PFSK-1 (cell line): ENCODE data around the gene MDC1.

ENCODE experiments used
- FOXP2 ChIP-seq: optimal IDR thresholded peaks from 2 replicates; pipeline ENCODE3; 2011; ENCODE audit warnings: borderline replicate concordance, control low read depth, inconsistent platforms; ENCODE audit not compliant: insufficient read depth; ENCODE audit errors: extremely low read length, extremely low read depth
- POLR2AphosphoS5 ChIP-seq: IDR thresholded peaks from 2 replicates; pipeline ENCODE4 v1.6.1; 2012; ENCODE audit warnings: low read depth, mild to moderate bottlenecking, control low read depth, low read length, moderate library complexity
- SIN3A ChIP-seq: IDR thresholded peaks from 2 replicates; pipeline ENCODE4 v1.6.1; 2012; ENCODE audit warnings: mild to moderate bottlenecking, low read length, moderate library complexity, borderline replicate concordance; ENCODE audit not compliant: insufficient read depth
- TAF1 ChIP-seq: IDR thresholded peaks from 2 replicates; pipeline ENCODE4 v1.6.1; 2012; ENCODE audit warnings: low read length, control low read depth, borderline replicate concordance; ENCODE audit not compliant: insufficient read depth
- TF ChIP-seq, protein P1 (sequence below), 2 experiments: IDR thresholded peaks; 2 replicates each; pipeline versions ENCODE4 v1.6.1 to v1.8.0; 2011 to 2012; ENCODE audit warnings: low read depth in 2 of 2, low read length in 2 of 2, control low read depth in 1 of 2, inconsistent platforms in 1 of 2, mild to moderate bottlenecking in 1 of 2, moderate library complexity in 1 of 2; ENCODE audit not compliant: insufficient read depth in 1 of 2

The MDC1 gene

GRCh38 chr6:30720738-30721197 is 3.7 kb upstream of the MDC1 start:
- TF ChIP-seq TAF1 (no peak), POLR2AphosphoS5 (no peak), SIN3A (no peak), FOXP2 (no peak)
- TF ChIP-seq, protein P1, sequence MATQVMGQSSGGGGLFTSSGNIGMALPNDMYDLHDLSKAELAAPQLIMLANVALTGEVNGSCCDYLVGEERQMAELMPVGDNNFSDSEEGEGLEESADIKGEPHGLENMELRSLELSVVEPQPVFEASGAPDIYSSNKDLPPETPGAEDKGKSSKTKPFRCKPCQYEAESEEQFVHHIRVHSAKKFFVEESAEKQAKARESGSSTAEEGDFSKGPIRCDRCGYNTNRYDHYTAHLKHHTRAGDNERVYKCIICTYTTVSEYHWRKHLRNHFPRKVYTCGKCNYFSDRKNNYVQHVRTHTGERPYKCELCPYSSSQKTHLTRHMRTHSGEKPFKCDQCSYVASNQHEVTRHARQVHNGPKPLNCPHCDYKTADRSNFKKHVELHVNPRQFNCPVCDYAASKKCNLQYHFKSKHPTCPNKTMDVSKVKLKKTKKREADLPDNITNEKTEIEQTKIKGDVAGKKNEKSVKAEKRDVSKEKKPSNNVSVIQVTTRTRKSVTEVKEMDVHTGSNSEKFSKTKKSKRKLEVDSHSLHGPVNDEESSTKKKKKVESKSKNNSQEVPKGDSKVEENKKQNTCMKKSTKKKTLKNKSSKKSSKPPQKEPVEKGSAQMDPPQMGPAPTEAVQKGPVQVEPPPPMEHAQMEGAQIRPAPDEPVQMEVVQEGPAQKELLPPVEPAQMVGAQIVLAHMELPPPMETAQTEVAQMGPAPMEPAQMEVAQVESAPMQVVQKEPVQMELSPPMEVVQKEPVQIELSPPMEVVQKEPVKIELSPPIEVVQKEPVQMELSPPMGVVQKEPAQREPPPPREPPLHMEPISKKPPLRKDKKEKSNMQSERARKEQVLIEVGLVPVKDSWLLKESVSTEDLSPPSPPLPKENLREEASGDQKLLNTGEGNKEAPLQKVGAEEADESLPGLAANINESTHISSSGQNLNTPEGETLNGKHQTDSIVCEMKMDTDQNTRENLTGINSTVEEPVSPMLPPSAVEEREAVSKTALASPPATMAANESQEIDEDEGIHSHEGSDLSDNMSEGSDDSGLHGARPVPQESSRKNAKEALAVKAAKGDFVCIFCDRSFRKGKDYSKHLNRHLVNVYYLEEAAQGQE (IDR thresholded peaks at IDR 0.05; ENCODE audit: insufficient read depth in 1 of 2, low read depth in 2 of 2, low read length in 2 of 2) = no peak

- TF ChIP-seq FOXP2 (no peak), TAF1 (peak; percentile 99), POLR2AphosphoS5 (peak; percentile 99), SIN3A (peak; percentile 63; the same call in 1 of the 2 replicates)
- TF ChIP-seq, protein P1 (IDR thresholded peaks at IDR 0.05; ENCODE audit: insufficient read depth in 1 of 2, low read depth in 2 of 2, low read length in 2 of 2) = peak; percentile 20 to 80; a peak in 2 of 4 replicates
These were observed 3.0 kb upstream of the MDC1 start, which contains the start of gene TUBB for GRCh38 chr6:30719791-30720737. TUBB (plus strand) TSS chr6:30720352; CDS start chr6:30720507, 155 bp downstream.

DNA sequence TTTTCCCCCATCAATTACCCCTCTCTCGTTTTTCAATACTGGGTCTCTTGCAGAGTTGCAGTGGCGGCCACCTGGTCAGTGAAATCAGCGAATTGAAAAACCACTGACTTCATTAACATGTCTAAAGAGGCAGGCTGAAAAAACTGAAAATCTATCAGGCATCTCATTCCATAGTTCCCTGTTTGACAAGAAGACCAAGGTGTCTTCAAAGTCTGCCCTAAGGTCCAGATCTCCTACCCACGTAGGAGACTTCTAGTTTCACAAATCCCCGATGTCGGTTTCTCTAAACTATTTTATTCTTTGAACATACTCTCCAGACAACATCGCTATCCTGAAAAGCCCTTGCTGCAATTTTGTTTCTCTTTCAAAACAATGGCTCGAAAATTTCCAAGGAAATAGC is 2.3 kb upstream of the MDC1 start:
- TF ChIP-seq TAF1 (no peak), POLR2AphosphoS5 (no peak), FOXP2 (no peak), SIN3A (no peak)
- TF ChIP-seq, protein P1 (IDR thresholded peaks at IDR 0.05; ENCODE audit: insufficient read depth in 1 of 2, low read depth in 2 of 2, low read length in 2 of 2) = no peak

GRCh38 chr6:30717845-30718720 is 1.0 kb upstream of the MDC1 start:
- TF ChIP-seq POLR2AphosphoS5 = peak; percentile 2; the same call in 1 of the 2 replicates

DNA sequence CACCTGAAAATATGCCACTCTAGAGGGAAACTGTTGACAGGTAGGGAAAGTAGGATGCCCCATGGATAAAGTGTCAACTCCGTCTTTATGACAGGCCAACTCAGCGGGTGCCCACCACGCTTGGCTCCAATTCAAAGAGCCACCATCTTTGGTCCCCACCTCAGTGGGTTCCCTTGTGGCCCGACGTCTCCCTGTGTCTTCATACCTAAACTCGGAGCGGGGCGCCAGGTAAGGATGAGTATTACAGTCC is 277 bp downstream of the MDC1 start:
- TF ChIP-seq SIN3A (no peak), TAF1 (no peak), FOXP2 (no peak), POLR2AphosphoS5 (no peak)
- TF ChIP-seq, protein P1 (IDR thresholded peaks at IDR 0.05; ENCODE audit: insufficient read depth in 1 of 2, low read depth in 2 of 2, low read length in 2 of 2) = no peak
